Left lung (tissue), 10 donors: Measurements from ENCODE around the gene CAMK2A. TPM values are rescaled to one million over a fixed set of nuclear protein-coding genes. Genes with fewer than 3 reads are reported as not detected.

Source experiments
- ATAC-seq: fragments of 200-7000 bp; cut with Tn5 transposase; one replicate; pipeline ENCODE4 v1.9.1; 2020; ENCODE audit warnings: moderate library complexity
- DNase-seq, 4 donors: peaks; one replicate each; pipeline ENCODE4 v3.0.0-alpha.2; 2013 to 2020
- H3K27ac ChIP-seq, 2 donors: fragments of 200-600 bp; sonication (generic) in 1 of 2; one replicate each; pipeline versions ENCODE4 v1.5.0 to v1.8.0; 2020 to 2021
- H3K27me3 ChIP-seq, 2 donors: fragments of 200-600 bp; sonication (generic) in 1 of 2; one replicate each; pipeline versions ENCODE4 v1.5.0 to v1.8.0; 2020 to 2021
- H3K36me3 ChIP-seq, 2 donors: fragments of 200-600 bp; sonication (generic) in 1 of 2; one replicate each; pipeline versions ENCODE4 v1.5.0 to v1.8.0; 2020 to 2021
- H3K4me1 ChIP-seq, 2 donors: fragments of 200-600 bp; one replicate each; pipeline ENCODE4 v1.8.0; 2021
- H3K4me3 ChIP-seq, 2 donors: fragments of 200-600 bp; sonication (generic) in 1 of 2; one replicate each; pipeline versions ENCODE4 v1.5.0 to v1.8.0; 2020 to 2021; ENCODE audit warnings: mild to moderate bottlenecking in 1 of 2
- H3K9me3 ChIP-seq, 2 donors: fragments of 200-600 bp; sonication (generic) in 1 of 2; one replicate each; pipeline versions ENCODE4 v1.5.0 to v1.8.0; 2020 to 2021
- intact Hi-C, 2 donors: fragments of 100-400 bp; cut with DNase I; formaldehyde crosslinking; loops; one replicate each; pipeline versions ENCODE4 v1.11.2 to v1.14.2; 2022
- polyA plus RNA-seq, 6 donors: library from polyadenylated mRNA; unstranded; fragments of 120-200 nt; gene quantifications; one replicate each; pipeline ENCODE4 v1.2.1, GENCODE V29; 2013; ENCODE audit not compliant: insufficient read length in 6 of 6
- total RNA-seq, 2 donors: library from RNA; stranded (reverse); fragmentation: NEBNext Ultra II Directional; extraction: Animal tissue kit (Norgen Biotek cat#: 25700); gene quantifications; one replicate each; pipeline ENCODE4 v1.2.1, GENCODE V29; 2021
- TF ChIP-seq, protein P1 (sequence below), 2 donors: fragments of 200-600 bp; sonication (generic) in 1 of 2; IDR thresholded peaks; one replicate each; pipeline versions ENCODE4 v1.5.0 to v1.8.0; 2021; ENCODE audit warnings: antibody characterized with exemption in 2 of 2
- donor health status: DM: no; HTN: yes; CAD: no.
- donor health status: DM: no; HTN: no; CAD: no.

CAMK2A gene
- total and polyA plus RNA-seq, 8 donors, result 0.64 to 5.8 (median 4.7) TPM

DNA sequence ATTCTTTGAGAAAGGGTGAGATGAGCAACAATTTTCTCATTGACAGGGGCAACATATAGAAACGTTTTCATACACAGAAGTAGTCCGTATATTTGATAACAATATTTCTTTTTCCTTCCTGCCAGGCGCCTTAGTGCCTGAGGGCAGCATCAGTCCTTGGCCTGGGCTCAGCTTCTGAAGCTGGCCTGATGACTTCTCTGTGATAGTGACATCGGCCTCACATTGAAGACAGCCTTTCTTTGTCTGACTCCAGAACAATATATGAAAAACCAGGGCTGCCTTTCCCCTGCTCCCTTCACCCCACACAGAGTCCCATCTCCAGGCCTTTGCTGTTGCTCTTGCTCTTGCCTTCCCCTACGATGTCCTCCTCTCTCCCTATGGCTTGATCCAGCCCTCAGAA, 43.8 kb upstream of the CAMK2A start:
- intact Hi-C loops, result no loop called here
- no peak for DNase-seq
- H3K36me3 ChIP-seq, result no peaks in the 10 kb centered on the region

DNA sequence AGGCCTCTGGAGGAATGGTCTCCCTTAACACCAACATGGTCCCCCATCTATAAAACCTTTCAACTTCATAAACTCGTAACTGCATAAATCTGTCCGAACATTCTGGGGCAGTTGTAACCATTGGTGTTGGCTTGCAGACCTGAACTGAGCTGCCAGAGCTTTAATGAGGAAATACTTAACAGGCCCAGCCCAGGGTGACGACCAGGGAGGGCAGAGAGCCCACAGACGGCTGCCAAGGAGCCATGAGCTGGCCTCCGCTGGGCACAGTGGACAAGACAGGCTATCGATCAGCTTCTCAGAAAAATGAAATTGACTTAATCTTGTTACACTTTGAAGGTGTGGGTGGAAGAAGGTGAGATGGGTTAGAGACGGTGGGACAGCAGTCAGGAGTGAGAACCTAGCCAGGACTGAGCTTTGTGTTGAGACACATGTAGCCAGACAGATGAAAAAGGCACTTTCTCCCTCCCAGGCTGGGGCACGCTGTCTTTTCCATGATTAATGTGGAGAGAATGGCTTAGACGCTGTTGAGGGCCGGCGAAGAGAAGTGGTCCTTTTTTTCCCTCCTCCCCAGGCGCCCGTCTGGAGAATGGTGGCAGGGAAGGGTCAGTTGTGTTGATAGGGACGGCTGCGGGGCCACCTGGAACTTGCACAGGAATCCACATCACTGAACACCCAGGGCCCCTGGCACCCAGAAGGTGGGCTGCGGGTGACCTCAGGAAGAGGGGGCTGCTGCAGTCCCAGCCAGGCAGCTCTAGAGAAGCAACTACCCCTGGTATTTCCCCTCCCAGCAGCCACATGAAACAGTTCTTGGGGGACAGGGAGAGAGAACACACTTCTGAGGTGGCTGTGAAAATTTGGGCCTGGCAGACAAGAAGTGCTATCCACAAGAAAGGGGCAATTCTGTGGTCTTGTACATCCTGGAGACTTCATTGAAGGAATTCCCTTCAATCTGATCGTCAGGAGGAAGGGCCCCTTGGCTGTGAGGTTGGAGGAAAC, 40.6 kb upstream of the CAMK2A start:
- Histone ChIP-seq H3K27me3 (no peaks in the 10 kb centered on the region), H3K4me1 (no peaks in the 10 kb centered on the region), H3K4me3 (no peak overlapping the region), H3K9me3 (no peaks in the 10 kb centered on the region), H3K36me3 (no peaks in the 10 kb centered on the region), H3K27ac (no peak overlapping the region)
- DNase-seq (no peak), ATAC-seq (no peak)
- intact Hi-C loops, result no loop called here
- TF ChIP-seq, protein P1, sequence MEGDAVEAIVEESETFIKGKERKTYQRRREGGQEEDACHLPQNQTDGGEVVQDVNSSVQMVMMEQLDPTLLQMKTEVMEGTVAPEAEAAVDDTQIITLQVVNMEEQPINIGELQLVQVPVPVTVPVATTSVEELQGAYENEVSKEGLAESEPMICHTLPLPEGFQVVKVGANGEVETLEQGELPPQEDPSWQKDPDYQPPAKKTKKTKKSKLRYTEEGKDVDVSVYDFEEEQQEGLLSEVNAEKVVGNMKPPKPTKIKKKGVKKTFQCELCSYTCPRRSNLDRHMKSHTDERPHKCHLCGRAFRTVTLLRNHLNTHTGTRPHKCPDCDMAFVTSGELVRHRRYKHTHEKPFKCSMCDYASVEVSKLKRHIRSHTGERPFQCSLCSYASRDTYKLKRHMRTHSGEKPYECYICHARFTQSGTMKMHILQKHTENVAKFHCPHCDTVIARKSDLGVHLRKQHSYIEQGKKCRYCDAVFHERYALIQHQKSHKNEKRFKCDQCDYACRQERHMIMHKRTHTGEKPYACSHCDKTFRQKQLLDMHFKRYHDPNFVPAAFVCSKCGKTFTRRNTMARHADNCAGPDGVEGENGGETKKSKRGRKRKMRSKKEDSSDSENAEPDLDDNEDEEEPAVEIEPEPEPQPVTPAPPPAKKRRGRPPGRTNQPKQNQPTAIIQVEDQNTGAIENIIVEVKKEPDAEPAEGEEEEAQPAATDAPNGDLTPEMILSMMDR (IDR thresholded peaks at IDR 0.05), result no peak

More for the DNA sequence above, 43.8 kb upstream of the CAMK2A start:
- no peak overlapping the region for H3K27ac ChIP-seq
- no peak for ATAC-seq
- H3K9me3 ChIP-seq, result no peaks in the 10 kb centered on the region
- TF ChIP-seq, protein P1 (IDR thresholded peaks at IDR 0.05), result no peak
- H3K4me3 ChIP-seq, result no peak overlapping the region
- H3K27me3 ChIP-seq, result no peaks in the 10 kb centered on the region
- H3K4me1 ChIP-seq, result no peaks in the 10 kb centered on the region

DNA sequence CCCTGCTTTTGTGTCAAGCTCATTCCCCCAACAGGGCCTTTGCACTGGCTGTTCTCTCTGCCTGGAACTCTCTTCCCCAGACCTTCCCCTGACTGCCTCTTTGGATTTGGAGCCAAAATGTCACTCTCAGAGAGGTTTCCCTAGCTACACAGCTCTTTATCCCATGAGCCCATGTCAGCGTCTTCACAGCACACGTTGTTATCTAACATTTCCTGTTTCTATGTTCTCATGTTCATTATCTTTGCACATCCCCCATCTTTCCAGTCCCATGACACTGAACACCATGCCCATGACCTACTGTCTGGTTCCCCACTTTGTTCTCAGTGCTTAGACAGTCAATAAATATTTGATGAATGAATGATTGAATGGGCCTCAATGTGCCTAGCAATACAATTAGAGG, 39.5 kb upstream of the CAMK2A start:
- TF ChIP-seq, protein P1 (IDR thresholded peaks at IDR 0.05), result no peak
- Histone ChIP-seq H3K4me1 (no peaks in the 10 kb centered on the region), H3K36me3 (no peaks in the 10 kb centered on the region), H3K27me3 (no peaks in the 10 kb centered on the region), H3K4me3 (no peak overlapping the region), H3K9me3 (no peaks in the 10 kb centered on the region), H3K27ac (no peak overlapping the region)
- intact Hi-C loops, result no loop called here
- ATAC-seq (peak; percentile 45), DNase-seq (peak in 1 of 4 donors; percentile 48)

DNA sequence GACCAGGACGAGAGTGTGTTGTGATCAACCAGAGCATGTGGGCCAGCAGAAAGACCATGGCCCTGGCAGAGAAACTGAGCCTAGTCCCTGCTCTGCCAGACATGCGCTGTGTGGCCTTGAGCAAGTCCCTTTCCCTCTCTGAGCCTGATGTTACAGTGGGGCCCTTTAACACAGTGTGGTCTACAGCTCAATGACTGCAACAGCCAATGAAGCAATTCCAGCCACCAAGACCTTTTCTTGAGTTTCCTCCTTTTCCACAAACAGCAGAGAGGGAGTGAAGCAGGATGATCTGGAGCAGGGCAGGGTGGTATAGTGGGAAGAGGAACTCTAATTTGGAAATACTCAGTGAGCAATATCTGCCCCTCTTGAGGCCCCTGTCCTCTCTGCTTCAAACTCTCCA, 38.9 kb upstream of the CAMK2A start:
- H3K36me3 ChIP-seq, result no peaks in the 10 kb centered on the region
- H3K4me1 ChIP-seq, result no peaks in the 10 kb centered on the region
- H3K27ac ChIP-seq, result no peak overlapping the region
- intact Hi-C loops, result no loop called here
- peak; percentile 17 for ATAC-seq
- no peak overlapping the region for H3K4me3 ChIP-seq
- no peak for DNase-seq
- TF ChIP-seq, protein P1 (IDR thresholded peaks at IDR 0.05), result no peak
- H3K9me3 ChIP-seq, result no peaks in the 10 kb centered on the region
- no peaks in the 10 kb centered on the region for H3K27me3 ChIP-seq

DNA sequence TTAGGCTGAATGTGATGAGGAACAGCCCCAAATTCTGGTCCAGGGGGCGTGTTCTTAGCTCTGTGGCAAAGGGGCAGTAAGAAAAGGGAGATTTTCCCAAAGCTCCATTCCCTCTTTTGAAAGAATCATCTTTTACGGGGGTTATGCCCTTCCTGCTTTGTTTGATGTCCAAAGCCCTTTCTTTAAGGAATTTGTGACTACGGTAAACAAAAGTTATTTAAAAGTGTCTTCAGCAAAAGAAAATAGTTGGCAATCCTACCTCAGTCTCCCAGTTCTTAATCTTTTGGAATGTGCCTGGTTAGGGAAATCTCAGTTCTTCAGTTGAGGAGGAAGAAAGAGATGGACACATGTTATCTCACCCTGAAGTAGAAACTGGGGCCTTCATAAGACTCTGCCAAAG, 37.6 kb upstream of the CAMK2A start:
- no peaks in the 10 kb centered on the region for H3K4me1 ChIP-seq
- no peak for DNase-seq
- H3K9me3 ChIP-seq, result no peaks in the 10 kb centered on the region
- no peaks in the 10 kb centered on the region for H3K27me3 ChIP-seq
- ATAC-seq, result no peak
- H3K4me3 ChIP-seq, result no peak overlapping the region
- H3K27ac ChIP-seq, result no peak overlapping the region
- TF ChIP-seq, protein P1 (IDR thresholded peaks at IDR 0.05), result no peak
- intact Hi-C loops, result no loop called here
- H3K36me3 ChIP-seq, result no peaks in the 10 kb centered on the region
